Liver (tissue), 3 donors: ENCODE results near the gene PLXND1.

Experiments
- JUND ChIP-seq, 2 donors: IDR thresholded peaks; 2 replicates each; pipeline ENCODE4 v1.6.1; 2016; ENCODE audit warnings: antibody characterized with exemption in 2 of 2
- TAF1 ChIP-seq: conservative IDR thresholded peaks from 2 replicates; pipeline ENCODE4 v1.6.1; 2016; ENCODE audit warnings: antibody characterized with exemption, mild to moderate bottlenecking
- TF ChIP-seq, protein P1 (sequence below): fragments of 150-350 bp; IDR thresholded peaks from 2 replicates; pipeline ENCODE4 v1.5.1; 2017; ENCODE audit warnings: improper control_type of control experiment, low read depth, low read length; ENCODE audit not compliant: missing input control
- donor health status: healthy.
- donor health status: healthy.

DNA sequence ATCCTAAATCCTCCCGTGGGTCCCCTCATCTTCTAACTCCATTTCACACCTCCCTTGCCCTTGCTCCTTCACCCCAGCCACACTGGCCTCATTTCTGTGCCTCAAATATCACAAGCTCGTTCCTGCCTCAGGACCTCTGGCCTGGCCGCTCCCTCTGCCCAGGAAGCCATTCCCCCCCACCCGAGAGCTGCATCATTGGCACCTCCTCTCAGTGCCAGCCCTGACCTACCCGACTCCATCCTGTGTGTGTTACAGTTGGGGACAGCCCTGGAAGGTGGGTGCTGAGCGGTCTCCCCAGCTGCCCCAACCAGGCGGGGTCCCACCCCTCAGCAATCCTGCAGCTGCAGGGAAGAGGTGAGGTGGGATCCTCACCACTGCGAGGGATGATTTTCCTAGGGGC, 14.5 kb downstream of the PLXND1 start:
- TF ChIP-seq, protein P1, sequence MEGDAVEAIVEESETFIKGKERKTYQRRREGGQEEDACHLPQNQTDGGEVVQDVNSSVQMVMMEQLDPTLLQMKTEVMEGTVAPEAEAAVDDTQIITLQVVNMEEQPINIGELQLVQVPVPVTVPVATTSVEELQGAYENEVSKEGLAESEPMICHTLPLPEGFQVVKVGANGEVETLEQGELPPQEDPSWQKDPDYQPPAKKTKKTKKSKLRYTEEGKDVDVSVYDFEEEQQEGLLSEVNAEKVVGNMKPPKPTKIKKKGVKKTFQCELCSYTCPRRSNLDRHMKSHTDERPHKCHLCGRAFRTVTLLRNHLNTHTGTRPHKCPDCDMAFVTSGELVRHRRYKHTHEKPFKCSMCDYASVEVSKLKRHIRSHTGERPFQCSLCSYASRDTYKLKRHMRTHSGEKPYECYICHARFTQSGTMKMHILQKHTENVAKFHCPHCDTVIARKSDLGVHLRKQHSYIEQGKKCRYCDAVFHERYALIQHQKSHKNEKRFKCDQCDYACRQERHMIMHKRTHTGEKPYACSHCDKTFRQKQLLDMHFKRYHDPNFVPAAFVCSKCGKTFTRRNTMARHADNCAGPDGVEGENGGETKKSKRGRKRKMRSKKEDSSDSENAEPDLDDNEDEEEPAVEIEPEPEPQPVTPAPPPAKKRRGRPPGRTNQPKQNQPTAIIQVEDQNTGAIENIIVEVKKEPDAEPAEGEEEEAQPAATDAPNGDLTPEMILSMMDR, result no peak
- TF ChIP-seq TAF1, result no peak
- TF ChIP-seq JUND (IDR thresholded peaks at IDR 0.05), result no peak
